ENCODE results near the gene PKP4. TPM values are rescaled to one million over a fixed set of nuclear protein-coding genes. Genes with fewer than 3 reads are reported as not detected.

Gene PKP4
- total and polyA plus RNA-seq, 2 donors (not counting 1 experiment from before 2014, with no cell fraction given), result 44.5 to 56.3 TPM

DNA sequence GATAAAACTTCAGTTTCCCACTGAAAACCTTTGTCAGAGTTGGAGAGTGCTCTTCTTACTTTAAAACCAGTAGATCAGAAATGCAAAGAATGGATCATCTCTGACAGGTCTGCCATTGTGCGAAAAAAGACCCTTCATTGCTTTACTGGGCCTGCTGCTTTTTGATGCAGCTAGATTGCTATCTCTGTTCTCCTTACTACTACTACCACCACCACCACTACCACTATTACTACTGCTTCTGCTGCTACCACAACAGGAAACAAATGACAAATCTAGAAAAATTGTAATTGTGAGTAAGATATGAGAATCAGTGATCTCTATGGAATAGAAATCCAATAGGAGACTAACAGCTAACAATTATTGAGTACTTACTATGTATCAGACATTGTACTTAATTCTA, 85.8 kb downstream of the PKP4 start:
- H3K9me3 ChIP-seq (ENCODE audit: control insufficient read depth, insufficient read depth, low read depth, low read length), result no peaks in the 10 kb centered on the region
- H2AFZ ChIP-seq (ENCODE audit: low read length), result no peak overlapping the region
- no peaks in the 10 kb centered on the region for H3K79me2 ChIP-seq (ENCODE audit: control insufficient read depth, insufficient read depth, low read length)
- no peak for DNase-seq (ENCODE audit: low read depth in 2 of 2)
- H3K4me3 ChIP-seq (replicated peaks in 1 of 4; ENCODE audit: control extremely low read depth in 1 of 4, insufficient read depth in 1 of 4, low read depth in 3 of 4, low read length in 4 of 4), result no peak overlapping the region
- H3K4me2 ChIP-seq (ENCODE audit: extremely low read depth, insufficient read depth, low read length), result no peak overlapping the region
- no peaks in the 10 kb centered on the region for H4K20me1 ChIP-seq (ENCODE audit: control insufficient read depth, extremely low read depth, insufficient read depth, low read length)
- no peak overlapping the region for H3K27ac ChIP-seq (ENCODE audit: insufficient read depth, low read length)
- no peak overlapping the region for H3K9ac ChIP-seq (ENCODE audit: insufficient read depth, low read length)
- TF ChIP-seq CTCF (conservative IDR thresholded peaks at IDR 0.05 in 1 of 2, IDR thresholded peaks at IDR 0.05 in 1 of 2; ENCODE audit: low read depth in 1 of 2, low read length in 2 of 2), result no peak
- TF ChIP-seq EZH2 (IDR thresholded peaks at IDR 0.05; ENCODE audit: low read length, missing control alignments), result no peak
- no peaks in the 10 kb centered on the region for H3K27me3 ChIP-seq (ENCODE audit: control insufficient read depth, insufficient read depth, low read length)
- no peaks in the 10 kb centered on the region for H3K36me3 ChIP-seq (ENCODE audit: control insufficient read depth, insufficient read depth, low read length)
- no peaks in the 10 kb centered on the region for H3K4me1 ChIP-seq (ENCODE audit: control insufficient read depth, extremely low read depth, insufficient read depth, low read length)

DNA sequence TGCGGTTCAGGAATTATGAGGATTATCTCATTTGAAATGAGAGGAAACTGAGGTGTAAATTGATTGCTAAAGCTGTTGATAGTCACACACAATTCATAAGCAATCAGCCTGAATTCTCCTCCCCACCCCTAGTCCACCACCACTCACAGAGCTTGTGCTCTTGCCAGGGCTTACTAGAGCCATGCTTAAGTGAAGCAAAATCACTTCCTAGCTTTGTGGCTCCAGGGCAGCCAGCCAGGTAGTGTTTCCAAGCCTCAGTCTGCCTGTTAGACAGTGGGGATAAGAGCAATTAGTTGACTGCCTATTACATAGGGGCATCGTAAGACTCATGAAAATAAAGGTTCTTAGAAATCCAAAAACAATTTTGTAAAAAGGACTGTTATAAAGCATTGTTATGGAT, 87.2 kb downstream of the PKP4 start:
- Histone ChIP-seq H3K4me3 (replicated peaks in 1 of 4; ENCODE audit: control extremely low read depth in 1 of 4, insufficient read depth in 1 of 4, low read depth in 3 of 4, low read length in 4 of 4) (no peak overlapping the region), H3K4me1 (ENCODE audit: control insufficient read depth, extremely low read depth, insufficient read depth, low read length) (no peaks in the 10 kb centered on the region), H2AFZ (ENCODE audit: low read length) (no peak overlapping the region), H4K20me1 (ENCODE audit: control insufficient read depth, extremely low read depth, insufficient read depth, low read length) (no peaks in the 10 kb centered on the region), H3K36me3 (ENCODE audit: control insufficient read depth, insufficient read depth, low read length) (no peaks in the 10 kb centered on the region), H3K27me3 (ENCODE audit: control insufficient read depth, insufficient read depth, low read length) (no peaks in the 10 kb centered on the region), H3K79me2 (ENCODE audit: control insufficient read depth, insufficient read depth, low read length) (no peaks in the 10 kb centered on the region), H3K9ac (ENCODE audit: insufficient read depth, low read length) (no peak overlapping the region), H3K9me3 (ENCODE audit: control insufficient read depth, insufficient read depth, low read depth, low read length) (no peaks in the 10 kb centered on the region), H3K4me2 (ENCODE audit: extremely low read depth, insufficient read depth, low read length) (no peak overlapping the region), H3K27ac (ENCODE audit: insufficient read depth, low read length) (no peak overlapping the region)
- TF ChIP-seq CTCF (conservative IDR thresholded peaks at IDR 0.05 in 1 of 2, IDR thresholded peaks at IDR 0.05 in 1 of 2; ENCODE audit: low read depth in 1 of 2, low read length in 2 of 2) (no peak), EZH2 (IDR thresholded peaks at IDR 0.05; ENCODE audit: low read length, missing control alignments) (no peak)
- DNase-seq (ENCODE audit: low read depth in 2 of 2), result no peak

GRCh38 chr2:158544998-158545397, 88.2 kb downstream of the PKP4 start:
- no peaks in the 10 kb centered on the region for H3K9me3 ChIP-seq (ENCODE audit: control insufficient read depth, insufficient read depth, low read depth, low read length)
- no peaks in the 10 kb centered on the region for H3K4me1 ChIP-seq (ENCODE audit: control insufficient read depth, extremely low read depth, insufficient read depth, low read length)
- no peak overlapping the region for H3K4me3 ChIP-seq (replicated peaks in 1 of 4; ENCODE audit: control extremely low read depth in 1 of 4, insufficient read depth in 1 of 4, low read depth in 3 of 4, low read length in 4 of 4)
- TF ChIP-seq EZH2 (IDR thresholded peaks at IDR 0.05; ENCODE audit: low read length, missing control alignments) (no peak), CTCF (conservative IDR thresholded peaks at IDR 0.05 in 1 of 2, IDR thresholded peaks at IDR 0.05 in 1 of 2; ENCODE audit: low read depth in 1 of 2, low read length in 2 of 2) (no peak)
- no peak overlapping the region for H3K9ac ChIP-seq (ENCODE audit: insufficient read depth, low read length)
- no peak overlapping the region for H2AFZ ChIP-seq (ENCODE audit: low read length)
- no peaks in the 10 kb centered on the region for H3K36me3 ChIP-seq (ENCODE audit: control insufficient read depth, insufficient read depth, low read length)
- H4K20me1 ChIP-seq (ENCODE audit: control insufficient read depth, extremely low read depth, insufficient read depth, low read length), result no peaks in the 10 kb centered on the region
- DNase-seq (ENCODE audit: low read depth in 2 of 2), result no peak
- H3K4me2 ChIP-seq (ENCODE audit: extremely low read depth, insufficient read depth, low read length), result no peak overlapping the region
- H3K79me2 ChIP-seq (ENCODE audit: control insufficient read depth, insufficient read depth, low read length), result no peaks in the 10 kb centered on the region
- H3K27me3 ChIP-seq (ENCODE audit: control insufficient read depth, insufficient read depth, low read length), result no peaks in the 10 kb centered on the region
- no peak overlapping the region for H3K27ac ChIP-seq (ENCODE audit: insufficient read depth, low read length)
